Measurements from ENCODE around the gene RAPGEF1. TPM values are rescaled to one million over a fixed set of nuclear protein-coding genes. Genes with fewer than 3 reads are reported as not detected.

Gene RAPGEF1
- polyA plus RNA-seq, 1 donor from 2014 or later, result 23.6 TPM

DNA sequence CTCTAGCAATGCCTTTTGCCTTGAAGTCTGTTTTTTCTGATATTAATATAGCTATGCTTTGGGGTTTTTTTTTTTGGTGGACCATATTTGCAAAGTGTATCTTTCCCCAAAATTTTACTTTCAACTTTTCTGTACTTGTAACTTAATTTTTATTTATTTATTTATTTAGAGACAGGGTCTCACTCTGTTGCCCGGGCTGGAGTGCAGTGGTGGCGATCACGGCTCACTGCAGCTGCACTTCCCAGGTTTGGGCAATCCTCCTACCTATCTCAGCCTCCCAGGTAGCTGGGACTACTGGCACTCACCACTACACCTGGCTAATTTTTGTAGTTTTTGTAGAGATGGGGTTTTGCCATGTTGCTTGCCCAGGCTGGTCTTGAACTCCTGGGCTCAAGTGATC lies 173.7 kb downstream of the RAPGEF1 start:
- no peaks in the 10 kb centered on the region for H4K20me1 ChIP-seq (ENCODE audit: insufficient read depth)
- no peaks in the 10 kb centered on the region for H3K79me2 ChIP-seq (replicated peaks; ENCODE audit: insufficient read depth, low read length)
- no peak overlapping the region for H3K4me3 ChIP-seq (ENCODE audit: low read length)
- no peaks in the 10 kb centered on the region for H3K9me3 ChIP-seq (ENCODE audit: low read length)
- no peaks in the 10 kb centered on the region for H3K36me3 ChIP-seq (ENCODE audit: insufficient read depth, low read length)
- no peak overlapping the region for H2AFZ ChIP-seq (ENCODE audit: low read depth, low read length)
- no peak overlapping the region for H3K27ac ChIP-seq (ENCODE audit: low read length)
- H3K27me3 ChIP-seq (ENCODE audit: insufficient read depth, low read depth, low read length), result no peaks in the 10 kb centered on the region
- H3K4me2 ChIP-seq (ENCODE audit: low read length), result no peak overlapping the region
- H3F3A ChIP-seq (ENCODE audit: insufficient read depth, low read length, poor library complexity, severe bottlenecking), result no peaks in the 10 kb centered on the region
- no peak for TF ChIP-seq EZH2 (IDR thresholded peaks at IDR 0.05; ENCODE audit: borderline replicate concordance, insufficient read depth, low read length, poor library complexity, severe bottlenecking)
- no peak for TF ChIP-seq RAD21 (conservative IDR thresholded peaks at IDR 0.05)
- no peak for TF ChIP-seq TAF1 (IDR thresholded peaks at IDR 0.05; ENCODE audit: low read depth)
- no peak for TF ChIP-seq CTCF (IDR thresholded peaks at IDR 0.05; ENCODE audit: poor library complexity, severe bottlenecking)
- TF ChIP-seq POLR2AphosphoS5 (IDR thresholded peaks at IDR 0.05), result no peak
- TF ChIP-seq SMC3 (conservative IDR thresholded peaks at IDR 0.05; ENCODE audit: poor library complexity), result no peak
- TF ChIP-seq REST (IDR thresholded peaks at IDR 0.05; ENCODE audit: borderline replicate concordance), result no peak
- TF ChIP-seq MXI1 (conservative IDR thresholded peaks at IDR 0.05; ENCODE audit: poor library complexity, severe bottlenecking), result no peak
- TF ChIP-seq EP300 (conservative IDR thresholded peaks at IDR 0.05; ENCODE audit: poor library complexity, severe bottlenecking), result no peak
- H3K9me2 ChIP-seq (ENCODE audit: insufficient read depth, low read length), result no peaks in the 10 kb centered on the region
- H3K9ac ChIP-seq (ENCODE audit: low read length), result no peak overlapping the region

GRCh38 chr9:131565369-131565768 lies 174.5 kb downstream of the RAPGEF1 start:
- Histone ChIP-seq H3K9me2 (ENCODE audit: insufficient read depth, low read length) (no peaks in the 10 kb centered on the region), H3K36me3 (ENCODE audit: insufficient read depth, low read length) (no peaks in the 10 kb centered on the region), H3K79me2 (replicated peaks; ENCODE audit: insufficient read depth, low read length) (no peaks in the 10 kb centered on the region), H3K27me3 (ENCODE audit: insufficient read depth, low read depth, low read length) (no peaks in the 10 kb centered on the region), H4K20me1 (ENCODE audit: insufficient read depth) (no peaks in the 10 kb centered on the region), H3K4me2 (ENCODE audit: low read length) (no peak overlapping the region), H3K27ac (ENCODE audit: low read length) (no peak overlapping the region), H3F3A (ENCODE audit: insufficient read depth, low read length, poor library complexity, severe bottlenecking) (no peaks in the 10 kb centered on the region), H2AFZ (ENCODE audit: low read depth, low read length) (no peak overlapping the region), H3K4me3 (ENCODE audit: low read length) (no peak overlapping the region), H3K9me3 (ENCODE audit: low read length) (no peaks in the 10 kb centered on the region), H3K9ac (ENCODE audit: low read length) (no peak overlapping the region)
- TF ChIP-seq SMC3 (conservative IDR thresholded peaks at IDR 0.05; ENCODE audit: poor library complexity) (no peak), EP300 (conservative IDR thresholded peaks at IDR 0.05; ENCODE audit: poor library complexity, severe bottlenecking) (no peak), RAD21 (conservative IDR thresholded peaks at IDR 0.05) (no peak)
